Measurements from ENCODE around the gene FBXO17.

FBXO17 gene

GRCh38 chr19:38912600-38913514 lies 62.7 kb downstream of the FBXO17 start:
- no peak for DNase-seq

GRCh38 chr19:38911388-38912001 lies 64.0 kb downstream of the FBXO17 start:
- DNase-seq = no peak

GRCh38 chr19:38910488-38910887 lies 65.1 kb downstream of the FBXO17 start:
- no peak for DNase-seq

GRCh38 chr19:38908911-38909310 lies 66.6 kb downstream of the FBXO17 start:
- no peak for DNase-seq

- no peak for DNase-seq
Measured at GRCh38 chr19:38907670-38908069, 67.9 kb downstream of the FBXO17 start.

GRCh38 chr19:38907227-38907626 lies 68.3 kb downstream of the FBXO17 start:
- no peak for DNase-seq

GRCh38 chr19:38905620-38906019 lies 69.9 kb downstream of the FBXO17 start:
- DNase-seq = no peak

- no peak for DNase-seq
Measured at GRCh38 chr19:38904581-38905539, 70.7 kb downstream of the FBXO17 start.

GRCh38 chr19:38901683-38902082 lies 73.9 kb downstream of the FBXO17 start:
- DNase-seq = no peak

- DNase-seq = no peak
Measured at GRCh38 chr19:38900743-38901190, 74.8 kb downstream of the FBXO17 start.

GRCh38 chr19:38900202-38900629 lies 75.3 kb downstream of the FBXO17 start:
- DNase-seq = peak; percentile 34

GRCh38 chr19:38899447-38900201 lies 75.9 kb downstream of the FBXO17 start, which contains the start of the genes NFKBIB and SIRT2:
TSS of gene NFKBIB (plus strand) at chr19:38899969. CDS start at chr19:38900033, 64 bp downstream.
TSS of gene SIRT2 (minus strand) at chr19:38899618. CDS start at chr19:38899521, 97 bp downstream.
- peak; percentile 97 for DNase-seq

GRCh38 chr19:38898788-38899446 lies 76.6 kb downstream of the FBXO17 start:
- no peak for DNase-seq

GRCh38 chr19:38894968-38895367 lies 80.6 kb downstream of the FBXO17 start:
- no peak for DNase-seq

GRCh38 chr19:38893341-38893771 lies 82.2 kb downstream of the FBXO17 start:
- DNase-seq = no peak

GRCh38 chr19:38892841-38893240 lies 82.7 kb downstream of the FBXO17 start:
- DNase-seq = no peak

- no peak for DNase-seq
Measured at GRCh38 chr19:38891771-38892170, 83.8 kb downstream of the FBXO17 start.
